Amniotic stem cell (primary cell): ENCODE measurements around the gene ARHGAP44.
"Not testable (repeated sequence)": the region's sequence is repeated elsewhere in the genome, so short reads cannot be mapped to it uniquely, and the experiment has no call there.

Source experiments
- DNase-seq: peaks from one replicate; lab custom pipeline; 2025; lab: John Stamatoyannopoulos, UW

Gene ARHGAP44

DNA sequence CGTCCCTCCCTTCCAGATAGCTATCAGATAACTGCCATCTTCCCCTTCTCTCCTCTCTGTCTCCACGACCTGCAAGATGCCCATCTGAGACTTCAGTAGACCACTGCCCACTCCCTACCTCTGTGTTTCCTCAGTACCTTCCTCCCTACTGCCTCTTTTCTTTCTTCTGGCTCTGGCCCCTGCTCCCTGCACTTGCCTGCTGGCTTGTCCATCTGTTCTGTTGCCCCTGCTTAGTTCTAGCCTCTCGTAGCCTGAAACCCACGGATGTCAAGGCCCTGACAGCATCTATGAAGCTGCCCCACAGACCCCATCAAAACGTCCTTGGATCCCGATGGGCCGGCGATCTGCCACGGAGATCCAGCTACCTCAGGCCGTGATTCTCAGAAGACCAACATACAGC lies 175.5 kb downstream of the ARHGAP44 start:
- no peak for DNase-seq

GRCh38 chr17:12965988-12966387 lies 176.7 kb downstream of the ARHGAP44 start:
- DNase-seq = no peak

- no peak for DNase-seq
Measured at GRCh38 chr17:12966413-12966812, 177.1 kb downstream of the ARHGAP44 start.

- no peak for DNase-seq
Measured at GRCh38 chr17:12967962-12968361, 178.7 kb downstream of the ARHGAP44 start.

DNA sequence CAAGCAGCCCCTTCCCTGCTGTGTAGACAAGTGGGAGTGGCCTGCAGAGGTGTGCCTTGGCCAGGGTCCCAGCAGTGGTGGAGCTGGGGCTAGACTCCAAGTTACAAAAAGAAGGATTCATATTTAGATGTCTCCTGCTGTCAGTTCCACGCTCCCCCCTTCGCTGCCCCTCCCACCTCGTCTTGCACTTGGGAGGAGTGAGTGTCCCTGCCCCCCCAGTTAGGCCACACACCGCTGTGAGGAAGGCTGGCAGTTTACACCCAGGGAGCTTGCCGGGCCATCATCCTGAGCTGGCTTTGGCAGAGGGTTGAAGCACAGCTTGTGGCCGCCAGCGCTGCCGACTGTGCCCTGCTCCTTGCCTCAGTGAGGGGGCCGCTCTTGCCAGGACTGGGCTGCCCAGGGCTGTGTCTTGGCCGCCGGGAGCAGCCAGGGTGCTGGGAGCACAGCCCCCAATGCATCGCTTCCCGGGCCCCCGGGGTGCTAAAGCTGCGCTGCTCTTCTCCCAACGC lies 184.3 kb downstream of the ARHGAP44 start:
- DNase-seq = no peak

DNA sequence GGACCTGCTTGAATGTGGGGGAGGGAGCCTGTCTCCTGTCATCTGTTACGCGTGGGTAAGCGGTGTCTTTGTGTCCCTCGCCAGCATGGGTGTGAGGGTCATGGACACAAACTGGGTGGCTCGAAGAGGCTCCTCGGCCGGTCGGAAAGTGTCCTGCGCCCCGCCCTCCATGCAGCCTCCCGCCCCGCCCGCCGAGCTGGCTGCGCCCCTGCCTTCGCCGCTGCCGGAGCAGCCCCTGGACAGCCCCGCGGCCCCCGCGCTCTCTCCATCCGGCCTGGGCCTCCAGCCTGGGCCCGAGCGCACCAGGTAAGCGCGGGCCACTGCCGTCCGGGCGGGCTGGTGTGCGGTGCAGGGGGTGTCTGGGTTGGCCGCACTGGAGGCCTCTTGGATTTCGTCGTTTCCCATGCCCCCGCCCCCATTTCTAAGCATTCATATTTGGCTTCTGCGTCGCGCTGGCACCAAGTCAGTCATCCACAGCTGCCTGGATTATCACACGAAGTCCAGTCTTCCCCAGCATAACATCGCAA lies 184.8 kb downstream of the ARHGAP44 start:
- DNase-seq = no peak

DNA sequence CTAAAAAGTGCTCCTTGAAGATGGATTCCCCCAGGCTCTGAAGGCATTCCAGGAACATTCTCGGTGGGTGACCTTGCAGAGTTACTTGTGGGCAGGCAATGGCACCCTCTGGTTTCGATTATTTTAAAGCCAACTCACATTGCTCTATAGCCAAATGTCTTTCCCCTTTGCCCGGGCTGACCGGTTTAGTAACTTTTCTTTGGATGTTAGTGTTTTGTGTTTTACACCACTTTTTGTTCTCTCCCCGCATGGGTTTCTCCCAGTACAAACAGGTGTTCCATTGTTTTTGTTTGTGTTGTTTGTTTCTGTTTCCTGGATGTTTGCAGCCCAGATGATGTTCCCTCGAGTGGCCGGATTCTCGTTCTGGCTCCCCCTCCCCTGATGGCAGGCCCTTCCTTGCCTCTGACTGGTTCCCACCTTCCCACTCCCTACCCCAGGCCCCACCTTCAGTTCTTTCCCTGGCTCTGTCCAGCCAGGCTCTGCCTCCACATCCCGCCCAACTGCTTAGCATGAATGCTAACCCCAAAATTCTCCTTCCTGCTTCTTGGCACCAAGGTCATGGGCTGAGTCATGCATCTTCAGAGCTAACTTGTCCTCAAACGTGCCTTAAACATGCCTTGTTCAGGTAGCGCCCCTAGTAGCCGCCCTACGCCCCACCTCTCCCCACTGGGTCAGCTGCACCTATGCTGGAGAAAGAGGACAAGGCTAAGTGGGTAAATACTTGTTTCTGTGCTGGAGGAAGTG lies 187.9 kb downstream of the ARHGAP44 start:
- DNase-seq = no peak

DNA sequence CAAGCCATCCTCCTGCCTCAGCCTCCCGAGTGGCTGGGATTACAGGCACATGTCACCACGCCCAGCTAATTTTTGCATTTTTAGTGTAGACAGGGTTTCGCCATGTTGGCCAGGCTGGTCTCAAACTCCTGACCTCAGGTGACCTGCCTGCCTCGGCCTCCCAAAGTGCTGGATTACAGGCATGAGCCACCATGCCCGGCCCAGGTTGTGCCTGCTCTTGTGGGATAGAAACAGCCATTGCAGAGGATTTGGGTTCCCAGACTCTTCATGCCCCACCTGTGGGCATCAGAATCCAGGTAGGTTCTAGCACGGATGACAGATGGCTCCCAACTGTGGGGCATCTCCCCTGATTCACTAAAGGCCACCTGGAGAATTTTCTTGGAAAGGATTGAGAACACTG lies 189.5 kb downstream of the ARHGAP44 start:
- not testable (repeated sequence) for DNase-seq

- DNase-seq = no peak
Measured at GRCh38 chr17:12979246-12979645, 189.9 kb downstream of the ARHGAP44 start.

- no peak for DNase-seq
Measured at GRCh38 chr17:12979826-12980500, 190.7 kb downstream of the ARHGAP44 start.

DNA sequence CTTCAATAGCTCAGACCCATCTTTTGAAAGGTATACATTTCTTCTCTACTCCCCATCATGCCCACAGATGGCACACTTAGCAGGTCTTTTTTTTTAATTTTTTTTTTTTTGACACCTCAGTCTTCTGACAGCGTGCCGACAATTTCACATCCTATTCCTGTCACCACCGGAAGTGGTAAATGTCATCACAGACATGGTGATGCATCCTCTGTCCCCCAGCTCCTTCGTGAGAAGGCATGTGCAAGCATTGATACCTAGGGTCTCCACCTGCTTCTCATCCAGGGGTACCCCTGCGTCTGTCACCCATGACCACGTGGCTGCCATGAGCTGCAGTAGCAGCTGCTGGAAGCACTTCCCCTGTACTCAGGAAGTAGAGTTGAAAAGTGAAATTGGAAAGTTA lies 192.9 kb downstream of the ARHGAP44 start:
- DNase-seq = no peak

- DNase-seq = peak; percentile 76
Measured at GRCh38 chr17:12983991-12984884, 194.9 kb downstream of the ARHGAP44 start.

- DNase-seq = no peak
Measured at GRCh38 chr17:12985431-12986293, 196.4 kb downstream of the ARHGAP44 start.

- no peak for DNase-seq
Measured at GRCh38 chr17:12987120-12987519, 197.8 kb downstream of the ARHGAP44 start.

- no peak for DNase-seq
Measured at GRCh38 chr17:12990041-12990808, 200.9 kb downstream of the ARHGAP44 start.

GRCh38 chr17:12990926-12991325 lies 201.6 kb downstream of the ARHGAP44 start:
- no peak for DNase-seq

DNA sequence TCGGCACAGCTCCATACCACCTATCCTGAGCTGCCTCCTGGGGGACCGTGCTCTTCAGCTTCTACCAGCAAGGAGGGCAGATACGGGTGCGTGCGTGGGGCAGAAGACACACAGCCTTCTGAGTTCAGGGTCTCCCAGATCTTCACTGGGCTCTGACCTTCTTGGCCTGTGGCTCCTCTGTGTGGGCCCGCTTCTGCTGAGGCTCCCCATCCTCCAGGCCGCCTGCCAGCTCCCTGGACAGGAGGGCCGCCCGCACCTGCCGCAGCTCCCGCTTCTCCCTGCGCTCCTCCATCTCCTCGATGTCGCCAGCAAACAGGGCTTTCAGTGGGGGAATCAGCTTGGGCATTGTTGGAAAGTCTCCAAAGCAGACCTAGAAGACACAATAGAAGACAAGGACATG lies 203.4 kb downstream of the ARHGAP44 start:
- DNase-seq = no peak

GRCh38 chr17:12993631-12994030 lies 204.3 kb downstream of the ARHGAP44 start:
- no peak for DNase-seq

DNA sequence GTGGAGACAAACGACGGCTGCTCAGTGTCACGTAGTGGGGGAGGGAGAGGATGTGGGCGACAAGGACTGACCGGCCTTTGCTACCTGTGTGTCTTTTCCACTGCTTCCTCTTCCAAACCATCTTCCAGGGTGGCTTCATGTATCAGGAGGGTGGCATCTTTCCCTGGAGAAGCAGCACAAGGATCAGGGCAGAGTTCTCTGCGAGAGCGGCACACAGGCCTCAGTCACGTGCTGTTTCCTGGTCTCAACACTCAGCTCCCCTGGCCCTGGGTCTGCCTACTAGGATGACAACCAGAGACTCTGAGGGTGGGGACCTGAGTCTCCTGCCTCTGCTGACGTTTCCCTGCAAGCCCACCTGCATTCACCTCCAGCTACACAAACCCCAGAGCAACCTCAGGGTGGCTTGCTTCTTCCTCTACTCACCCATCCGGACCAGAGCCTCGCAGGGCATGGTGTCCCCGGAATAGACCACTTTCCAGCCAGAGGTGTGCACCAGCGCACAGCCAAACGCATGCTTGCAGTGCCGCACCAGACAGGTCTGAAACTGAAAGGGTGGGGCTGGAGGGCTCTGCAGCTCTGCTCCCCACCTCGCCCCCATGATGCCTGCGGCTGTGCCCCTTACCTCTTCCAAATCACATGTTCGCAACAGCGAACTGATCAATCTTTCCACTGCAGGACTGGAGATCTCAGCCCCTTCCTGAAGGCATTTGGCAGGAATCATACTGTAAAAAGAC lies 205.2 kb downstream of the ARHGAP44 start:
- no peak for DNase-seq
